ENCODE data around the gene MAGEA11.
"Not testable (repeated sequence)": the region's sequence is repeated elsewhere in the genome, so short reads cannot be mapped to it uniquely, and the experiment has no call there.

Gene MAGEA11

DNA sequence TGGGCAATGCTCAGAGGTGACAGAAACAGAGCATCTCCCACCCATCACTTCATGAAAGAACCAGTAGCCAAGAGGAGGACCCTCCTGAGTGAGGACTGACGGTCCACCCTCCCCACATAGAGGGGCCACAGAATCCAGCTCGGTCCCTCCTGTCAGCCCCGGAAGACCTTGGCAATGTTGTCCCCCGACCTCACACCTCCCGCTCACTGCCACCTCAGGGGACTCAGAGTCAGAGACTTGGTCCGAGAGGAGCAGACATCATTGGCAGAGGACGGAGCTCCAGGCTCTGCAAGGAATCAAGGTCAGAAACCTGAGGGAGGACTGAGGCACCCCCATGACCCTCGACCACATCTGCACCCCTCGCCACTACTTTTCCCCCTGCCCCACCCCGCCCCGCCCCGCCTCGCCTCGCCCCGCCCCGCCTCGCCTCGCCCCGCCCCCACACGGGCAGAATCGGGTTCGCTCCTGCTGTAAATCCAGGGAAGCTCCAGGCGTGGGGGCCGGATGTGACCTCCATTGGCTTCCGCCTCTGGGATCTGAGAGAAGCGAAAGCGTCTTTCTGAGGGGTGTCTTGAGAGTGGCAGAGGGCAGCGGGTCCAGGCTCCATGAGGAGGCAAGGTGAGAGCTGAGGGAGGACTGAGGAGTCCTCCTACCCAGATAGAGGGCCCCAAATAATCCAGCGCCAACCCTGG lies at the start of gene MAGEA11:
Gene MAGEA11 (plus strand): TSS at position 516 of the 692 bp plus-strand sequence. CDS start 1,100 bp downstream, outside the sequence.
- DNase-seq (ENCODE audit: low spot score): peak; percentile 8

DNA sequence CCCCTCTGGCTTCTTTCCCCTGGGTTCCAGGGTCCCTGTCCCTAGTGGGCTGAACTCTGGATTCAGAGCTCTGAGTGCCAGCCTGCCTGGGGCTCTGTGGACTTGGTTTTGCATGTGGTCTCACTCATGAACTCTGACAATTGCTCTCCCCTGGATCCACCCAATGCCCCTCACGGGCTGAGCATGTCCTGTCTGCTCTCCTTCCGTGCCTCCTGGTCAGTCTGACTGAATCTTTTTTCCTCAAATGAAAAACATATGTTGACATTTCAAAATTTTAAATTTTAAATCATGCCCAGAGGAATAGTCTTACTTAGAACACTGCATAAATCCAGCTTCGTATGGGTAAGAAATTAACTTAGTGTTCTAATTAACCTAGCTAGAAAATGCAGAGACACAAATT lies 36.8 kb upstream of the MAGEA11 start:
- DNase-seq (ENCODE audit: low spot score): not testable (repeated sequence)

GRCh38 chrX:149675554-149675953 lies 36.3 kb upstream of the MAGEA11 start:
- not testable (repeated sequence) for DNase-seq (ENCODE audit: low spot score)

DNA sequence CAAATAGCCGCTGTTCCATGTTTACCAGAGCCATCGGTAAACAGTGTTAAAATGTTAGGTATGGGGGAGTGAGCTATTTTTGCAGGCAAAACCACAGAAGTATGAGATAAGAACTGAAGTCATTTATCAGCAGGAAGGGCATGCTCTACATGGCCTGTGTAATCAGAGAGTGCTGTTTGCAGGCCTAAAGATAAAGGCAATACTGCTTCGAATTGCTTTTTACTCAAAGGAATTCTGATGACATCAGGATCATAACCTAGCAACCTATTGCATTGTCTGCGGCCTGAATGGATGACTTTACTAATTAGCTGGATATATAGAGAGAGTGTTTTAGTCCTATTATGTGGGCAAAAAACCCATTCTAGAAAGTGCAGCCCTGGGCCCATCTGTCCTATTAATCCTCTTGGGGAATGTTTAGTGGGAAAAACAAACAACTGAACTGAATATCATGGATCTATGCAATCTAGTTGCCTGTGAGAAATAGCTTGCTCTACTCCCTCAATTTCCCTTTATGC lies 32.6 kb upstream of the MAGEA11 start:
- not testable (repeated sequence) for DNase-seq (ENCODE audit: low spot score)

- DNase-seq (ENCODE audit: low spot score): no peak
Observed at GRCh38 chrX:149681182-149681581, 30.7 kb upstream of the MAGEA11 start.

DNA sequence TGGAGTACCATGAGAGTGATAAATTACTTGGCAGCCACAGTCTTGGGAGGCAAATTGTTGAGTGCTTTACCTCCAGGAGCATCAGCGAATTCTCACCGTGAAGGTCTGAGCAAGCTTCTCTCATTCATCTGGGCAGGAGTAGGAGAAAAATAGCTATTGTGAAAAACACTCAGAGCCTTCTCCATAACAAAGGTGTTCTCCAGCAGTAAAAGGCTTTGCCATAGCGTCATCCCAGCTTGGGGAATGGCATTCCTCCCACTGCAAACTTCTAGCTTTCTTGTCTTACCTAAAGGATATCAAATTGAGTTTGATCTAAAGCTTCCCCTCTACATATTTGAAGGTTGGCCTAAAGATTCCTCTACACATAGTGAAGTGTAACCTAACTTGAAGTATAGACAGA lies 29.8 kb upstream of the MAGEA11 start:
- DNase-seq (ENCODE audit: low spot score): no peak

GRCh38 chrX:149682956-149683947 lies 28.6 kb upstream of the MAGEA11 start:
- DNase-seq (ENCODE audit: low spot score): no peak

GRCh38 chrX:149683966-149684730 lies 27.7 kb upstream of the MAGEA11 start:
- no peak for DNase-seq (ENCODE audit: low spot score)

- no peak for DNase-seq (ENCODE audit: low spot score)
Observed at GRCh38 chrX:149687991-149688390, 23.9 kb upstream of the MAGEA11 start.

DNA sequence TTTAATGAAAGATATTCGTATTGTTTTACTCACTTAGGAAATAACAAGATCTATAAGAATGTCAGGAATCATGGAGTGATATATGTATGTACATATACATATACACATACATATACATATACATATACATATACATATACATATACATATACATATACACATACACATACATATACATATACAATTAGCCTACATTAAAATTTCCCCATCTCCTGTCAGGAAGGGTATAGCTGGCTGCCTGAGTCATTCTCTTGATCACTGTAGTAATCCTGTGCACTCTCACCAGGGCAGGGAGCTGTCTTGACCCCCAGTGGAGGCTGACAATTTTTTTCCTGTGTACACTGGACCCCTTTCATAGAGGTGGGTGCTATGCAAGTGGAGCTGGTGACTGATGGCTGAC lies 23.3 kb upstream of the MAGEA11 start:
- DNase-seq (ENCODE audit: low spot score): no peak

DNA sequence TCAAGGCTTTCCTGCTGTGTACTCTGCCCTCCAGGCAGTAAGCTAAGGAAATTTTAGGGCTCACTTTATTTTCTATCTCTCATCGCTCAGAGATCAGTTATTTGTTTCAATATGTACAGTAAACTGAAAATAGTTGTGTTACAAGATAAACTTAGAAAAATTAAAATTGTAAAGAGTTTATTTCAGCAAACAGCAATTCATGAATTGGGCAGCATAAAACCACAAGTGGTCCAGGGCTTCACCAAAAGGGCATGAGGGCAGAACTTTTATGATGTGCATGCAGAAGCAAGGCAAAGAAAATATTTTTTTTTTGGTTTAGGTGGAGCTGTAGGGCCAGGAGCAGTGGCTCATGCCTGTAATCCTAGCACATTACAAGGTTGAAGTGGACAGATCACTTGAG lies 20.1 kb upstream of the MAGEA11 start:
- DNase-seq (ENCODE audit: low spot score): no peak

DNA sequence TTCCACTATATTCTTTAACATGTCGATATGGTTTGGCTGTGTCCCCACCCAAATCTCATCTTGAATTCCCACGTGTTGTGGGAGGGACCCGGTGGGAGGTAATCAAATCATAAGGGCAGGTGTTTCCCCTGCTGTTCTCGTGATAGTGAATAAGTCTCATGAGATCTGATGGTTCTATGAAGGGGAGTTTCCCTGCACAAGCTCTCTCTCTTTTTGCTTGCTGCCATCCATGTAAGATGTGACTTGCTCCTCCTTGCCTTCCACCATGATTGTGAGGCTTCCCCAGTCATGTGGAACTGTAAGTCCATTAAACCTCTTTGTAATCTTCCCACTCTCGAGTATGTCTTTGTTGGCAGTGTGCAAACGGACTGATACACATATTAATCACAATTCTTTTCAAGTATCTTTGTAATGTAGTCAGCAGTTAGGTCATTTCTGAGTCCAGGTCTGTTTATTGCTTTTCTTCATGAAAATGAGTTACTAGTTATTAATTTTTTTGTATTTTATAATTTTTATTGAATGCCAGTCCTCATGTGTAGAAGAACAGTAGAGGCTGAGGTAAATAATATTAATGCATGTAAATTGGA lies 19.1 kb upstream of the MAGEA11 start:
- DNase-seq (ENCODE audit: low spot score): not testable (repeated sequence)

GRCh38 chrX:149699761-149700160 lies 12.1 kb upstream of the MAGEA11 start:
- no peak for DNase-seq (ENCODE audit: low spot score)

DNA sequence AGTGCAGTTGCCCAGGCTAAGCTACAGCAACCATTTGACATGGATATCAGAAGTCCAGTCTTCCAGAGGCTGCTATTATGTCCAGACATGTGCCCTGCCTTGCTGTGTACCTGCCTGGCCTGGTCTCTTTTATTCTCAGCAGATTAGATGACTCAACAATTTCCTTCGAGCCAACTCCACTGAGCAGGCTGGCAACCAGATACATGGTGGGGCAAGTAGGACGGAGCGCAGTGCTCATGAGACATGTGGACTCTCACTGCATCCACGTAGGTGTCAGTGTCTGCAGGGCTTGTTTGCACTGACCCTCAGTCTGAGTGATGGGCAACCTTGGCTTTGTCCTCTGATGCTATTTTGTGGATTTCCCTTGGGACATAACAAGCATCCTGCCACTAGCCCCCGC lies 7.2 kb upstream of the MAGEA11 start:
- DNase-seq (ENCODE audit: low spot score): no peak

- no peak for DNase-seq (ENCODE audit: low spot score)
Observed at GRCh38 chrX:149707147-149707901, 4.5 kb upstream of the MAGEA11 start.

DNA sequence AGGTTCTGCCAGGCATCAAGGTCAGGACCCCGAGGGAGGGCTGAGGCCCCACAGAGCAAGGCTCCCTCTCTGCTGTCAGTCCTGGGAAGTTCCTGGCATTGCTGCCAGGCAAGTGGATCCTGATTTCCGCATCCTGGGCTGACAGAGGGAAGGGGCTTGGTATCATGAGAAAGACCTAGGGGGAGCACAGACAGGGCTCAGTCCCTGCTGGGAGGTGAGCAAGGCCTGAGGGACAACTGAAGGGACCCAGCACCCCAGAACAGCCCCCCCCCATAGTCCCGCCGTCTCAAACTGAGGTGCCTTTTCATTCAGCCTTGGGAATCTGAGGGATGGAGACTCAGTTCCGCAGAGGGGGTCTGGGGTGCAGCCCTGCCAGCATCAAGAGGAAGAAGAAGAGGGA lies 971 bp downstream of the MAGEA11 start:
- no peak for DNase-seq (ENCODE audit: low spot score)

- no peak for DNase-seq (ENCODE audit: low spot score)
Observed at GRCh38 chrX:149713279-149714050, 1.6 kb downstream of the MAGEA11 start.

DNA sequence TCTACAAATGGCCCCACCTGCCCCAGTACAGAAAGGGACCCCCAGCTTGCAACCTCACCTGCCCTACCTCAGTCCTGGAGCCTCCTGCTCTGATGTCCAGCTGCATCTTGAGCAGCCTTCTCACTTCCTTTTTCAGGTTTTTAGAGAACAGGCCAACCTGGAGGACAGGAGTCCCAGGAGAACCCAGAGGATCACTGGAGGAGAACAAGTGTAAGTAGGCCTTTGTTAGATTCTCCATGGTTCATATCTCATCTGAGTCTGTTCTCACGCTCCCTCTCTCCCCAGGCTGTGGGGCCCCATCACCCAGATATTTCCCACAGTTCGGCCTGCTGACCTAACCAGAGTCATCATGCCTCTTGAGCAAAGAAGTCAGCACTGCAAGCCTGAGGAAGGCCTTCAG lies 3.6 kb downstream of the MAGEA11 start:
- DNase-seq (ENCODE audit: low spot score): no peak

DNA sequence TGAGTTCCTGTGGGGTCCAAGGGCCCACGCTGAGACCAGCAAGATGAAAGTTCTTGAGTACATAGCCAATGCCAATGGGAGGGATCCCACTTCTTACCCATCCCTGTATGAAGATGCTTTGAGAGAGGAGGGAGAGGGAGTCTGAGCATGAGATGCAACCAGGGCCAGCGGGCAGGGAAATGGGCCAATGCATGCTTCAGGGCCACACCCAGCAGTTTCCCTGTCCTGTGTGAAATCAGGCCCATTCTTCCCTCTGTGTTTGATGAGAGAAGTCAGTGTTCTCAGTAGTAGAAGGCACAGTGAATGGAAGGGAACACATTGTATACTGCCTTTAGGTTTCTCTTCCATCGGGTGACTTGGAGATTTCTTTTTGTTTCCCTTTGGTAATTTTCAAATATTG lies 4.8 kb downstream of the MAGEA11 start:
- no peak for DNase-seq (ENCODE audit: low spot score)

- no peak for DNase-seq (ENCODE audit: low spot score)
Observed at GRCh38 chrX:149717803-149718202, 5.9 kb downstream of the MAGEA11 start.
